HK-2 (cell line): ENCODE measurements around the gene IL21R.

Experiments used
- DNase-seq: peaks from one replicate; pipeline ENCODE4 v3.0.0-alpha.2; 2018; ENCODE audit not compliant: unreplicated experiment

Gene IL21R

DNA sequence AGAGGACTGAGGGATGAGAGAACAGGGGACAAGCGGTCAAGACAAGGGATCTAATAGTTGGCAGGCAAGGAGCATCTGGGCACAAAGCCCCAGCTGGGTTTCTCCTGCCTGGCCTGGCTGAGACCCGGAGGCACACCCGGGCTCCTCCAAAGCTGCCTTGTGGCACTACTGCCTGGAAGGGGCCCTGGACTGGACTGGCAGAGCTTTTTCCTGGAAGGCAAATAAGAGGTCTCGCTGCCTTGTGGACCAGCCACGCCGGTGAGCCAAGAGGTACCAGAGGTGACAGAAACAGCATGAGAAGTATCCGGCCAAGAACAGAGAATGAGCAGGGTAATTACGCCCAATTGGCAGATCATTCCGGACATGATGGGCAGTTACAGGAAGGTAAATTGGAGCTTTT, 83.2 kb downstream of the IL21R start:
- DNase-seq, result no peak

DNA sequence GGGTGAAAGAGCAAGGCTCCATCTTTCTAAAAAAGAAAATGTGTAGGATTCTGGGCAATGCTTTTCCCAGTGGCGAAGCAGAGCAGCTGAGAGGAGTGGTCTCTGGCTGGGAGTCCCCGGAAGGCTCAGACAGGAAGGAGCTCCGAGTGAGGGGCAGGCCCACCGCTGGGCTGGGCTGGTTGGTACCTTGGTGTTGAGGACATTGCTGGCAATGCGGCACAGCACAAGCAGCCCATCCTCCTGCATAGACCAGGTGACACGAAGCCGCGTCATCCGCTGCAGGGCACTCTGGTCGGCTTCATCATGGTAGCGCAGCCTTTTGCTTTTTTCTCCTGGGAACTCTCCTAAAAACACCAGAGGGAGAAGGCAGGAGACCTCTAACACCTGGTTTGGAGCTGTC, 83.8 kb downstream of the IL21R start:
- no peak for DNase-seq

DNA sequence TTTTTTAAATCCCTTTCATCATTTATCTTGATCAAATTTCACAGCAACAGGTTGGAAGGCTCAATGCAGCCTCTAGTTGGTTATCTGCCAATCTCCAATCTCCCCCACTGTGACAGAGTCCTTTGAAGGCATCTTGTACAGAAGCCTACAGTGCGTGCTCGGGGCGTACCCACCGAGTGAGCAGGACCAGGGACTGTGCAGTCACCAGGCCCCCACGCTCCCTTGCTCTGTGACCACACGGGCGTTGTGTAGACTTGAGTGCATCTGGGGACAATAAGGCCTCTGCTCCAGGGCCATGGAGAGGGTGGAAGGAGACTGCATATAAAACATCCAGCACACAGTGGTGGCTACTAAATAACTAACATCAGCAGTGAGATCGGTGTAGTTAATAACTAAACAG, 84.4 kb downstream of the IL21R start:
- no peak for DNase-seq

DNA sequence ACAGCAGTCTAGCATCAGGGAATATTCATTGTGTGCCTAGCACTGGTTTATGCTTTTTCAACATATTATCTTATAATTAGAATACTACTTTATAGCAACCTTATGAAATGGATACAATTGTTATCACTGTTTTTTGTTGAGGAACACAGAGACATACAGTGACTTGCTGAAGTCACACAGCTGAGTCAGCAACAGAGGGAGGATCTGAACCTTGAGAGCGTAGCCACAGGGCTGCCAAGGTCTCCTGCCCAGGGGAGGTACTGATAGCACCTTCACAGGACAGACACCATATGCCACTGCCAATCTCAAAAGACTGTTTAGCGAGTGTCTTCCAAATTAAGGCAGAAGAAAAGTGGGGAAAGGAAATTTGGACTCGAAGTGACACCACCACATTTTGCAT, 84.8 kb downstream of the IL21R start:
- DNase-seq, result no peak

DNA sequence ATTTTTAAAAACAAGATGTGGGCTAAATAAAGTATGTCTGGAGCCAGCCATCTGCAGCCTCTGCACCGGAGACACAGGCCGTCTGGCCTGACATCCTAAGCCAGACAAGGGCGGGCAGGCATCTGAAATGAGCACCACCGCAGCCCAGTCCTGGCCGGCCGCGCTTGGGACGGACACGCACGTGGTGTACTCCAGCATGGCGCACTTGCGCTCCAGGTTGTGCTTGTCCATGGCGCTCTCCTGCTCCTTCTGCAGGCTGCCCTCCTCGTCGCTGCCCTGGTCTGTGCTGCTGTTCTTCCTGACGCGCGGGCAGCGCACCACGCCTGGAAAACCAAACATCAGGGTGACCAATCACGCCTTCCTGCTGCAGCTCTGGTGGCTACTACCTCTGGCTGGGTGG, 87.4 kb downstream of the IL21R start:
- no peak for DNase-seq

DNA sequence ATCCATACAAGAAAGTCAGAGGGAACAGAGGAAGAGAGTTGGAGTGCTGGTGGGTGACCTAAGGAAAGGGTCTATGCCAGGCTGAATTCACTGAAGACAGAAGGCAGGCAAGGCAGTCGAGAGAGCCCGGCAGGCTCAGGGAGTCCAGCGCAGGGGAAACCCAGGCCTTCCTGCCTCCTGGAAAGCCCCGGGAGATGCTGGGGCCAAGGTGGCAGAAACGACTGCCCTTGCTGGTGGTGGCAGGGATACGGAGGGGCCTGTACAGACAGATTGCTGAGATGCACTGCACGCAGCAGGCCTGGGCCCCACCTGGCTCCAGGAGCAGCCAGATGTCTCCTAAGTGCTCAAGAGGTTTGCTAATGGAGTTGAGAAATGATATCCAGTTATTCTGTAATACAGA, 87.9 kb downstream of the IL21R start:
- DNase-seq, result no peak

DNA sequence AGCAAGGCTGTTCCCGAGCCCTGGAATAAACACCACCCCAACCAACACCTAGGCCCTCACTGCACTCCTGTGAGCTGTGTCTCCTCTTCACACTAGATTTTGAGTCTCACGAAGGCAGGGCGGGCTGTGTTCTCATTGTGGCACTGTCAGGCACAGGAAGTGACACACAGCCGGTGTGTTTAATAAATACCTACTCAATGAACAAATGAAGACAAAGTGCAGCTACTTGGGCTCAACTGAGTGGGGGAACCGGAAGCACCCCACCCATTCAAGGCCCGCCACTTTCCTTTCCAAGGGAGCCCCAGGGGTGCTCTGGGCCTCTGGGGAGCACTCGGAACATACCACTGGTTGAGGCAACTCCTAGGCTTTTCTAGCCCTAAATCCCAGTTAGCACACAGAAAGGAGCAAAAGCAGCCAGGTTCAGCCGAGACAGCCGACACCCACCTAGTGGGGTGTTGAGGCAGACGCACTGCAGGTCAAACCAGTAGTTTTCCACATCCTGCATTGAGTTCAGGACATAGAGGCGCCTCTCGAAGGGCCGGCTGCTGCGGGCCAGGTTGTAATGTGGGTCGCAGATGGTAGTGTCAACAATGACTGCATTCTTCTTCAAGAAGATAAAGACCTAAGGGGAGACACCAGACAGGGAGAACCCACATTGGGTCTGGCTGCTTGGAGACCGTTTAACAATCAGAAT, 90.1 kb downstream of the IL21R start:
- DNase-seq, result no peak

DNA sequence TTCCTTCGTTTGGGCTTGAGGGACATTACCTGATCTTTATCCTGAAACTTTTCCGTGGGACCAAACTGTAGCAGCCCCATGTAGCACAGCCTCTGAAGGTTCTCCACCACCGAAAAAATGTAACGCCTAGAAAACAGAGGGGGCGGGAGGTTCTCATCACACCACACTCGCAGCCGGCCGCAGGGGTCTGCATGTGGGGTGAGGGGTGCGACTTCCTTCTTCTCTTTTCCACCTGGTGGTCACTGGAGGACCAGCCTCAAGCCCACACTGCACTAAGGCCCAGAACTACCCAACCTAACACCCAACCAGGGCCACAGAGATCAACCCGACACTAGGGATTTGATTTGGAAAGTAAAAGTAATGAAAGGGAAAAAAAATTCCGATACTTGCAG, 90.6 kb downstream of the IL21R start:
- no peak for DNase-seq

DNA sequence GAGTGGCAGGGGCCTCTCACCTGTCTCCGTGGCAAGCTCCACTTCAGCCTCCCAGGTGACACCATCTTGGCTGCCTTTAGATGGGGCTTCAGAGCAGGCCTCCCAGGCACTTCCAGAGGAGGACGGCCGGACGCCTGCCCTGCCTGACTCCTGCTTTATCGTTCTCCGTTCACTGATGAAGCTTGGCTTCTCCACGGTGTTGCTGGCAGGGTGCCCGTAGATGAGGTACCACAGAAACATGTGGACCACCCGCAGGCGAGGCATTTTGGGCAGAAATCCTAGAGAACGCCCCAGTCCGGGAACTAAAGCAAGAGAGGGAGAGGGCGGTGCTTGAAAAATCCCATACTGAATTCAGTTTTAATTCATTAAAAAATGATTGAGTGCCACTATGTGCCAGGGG, 93.2 kb downstream of the IL21R start:
- DNase-seq, result no peak

DNA sequence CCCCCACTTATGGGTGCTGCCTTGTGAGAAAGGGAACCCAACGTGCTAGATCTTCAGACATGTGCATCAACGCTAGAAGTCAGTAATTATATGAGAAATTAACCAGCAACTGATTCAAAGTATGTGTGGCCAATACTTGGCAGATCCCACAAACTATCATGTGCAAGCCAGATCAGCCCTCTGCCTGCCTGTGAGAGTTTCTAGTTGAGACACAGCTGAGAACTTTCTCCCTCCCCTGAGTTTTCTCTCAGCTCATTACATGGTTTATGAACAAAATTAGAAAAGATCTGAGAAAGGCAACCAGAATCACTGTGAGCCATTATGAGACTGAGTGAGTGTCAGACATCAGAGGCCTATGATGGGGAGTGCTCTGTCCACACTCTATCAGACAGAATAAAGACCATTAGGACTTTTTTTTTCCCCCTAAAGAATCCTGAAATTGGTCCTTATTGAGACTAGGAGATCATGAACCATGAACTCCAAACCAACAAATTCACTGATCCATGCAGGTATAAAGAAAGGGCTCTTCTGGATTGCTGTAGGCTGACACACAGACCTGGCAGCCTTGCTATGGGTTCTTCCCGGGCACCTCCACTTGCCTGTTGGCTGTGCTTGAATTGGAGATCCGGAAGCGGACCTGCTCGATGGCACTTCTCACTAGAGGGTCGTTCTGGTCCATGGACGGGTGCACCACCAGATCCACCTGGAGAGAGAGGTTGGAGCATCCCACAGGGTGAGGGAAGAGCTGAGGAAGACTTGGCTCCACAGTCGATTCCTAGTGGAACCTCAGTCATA, 96.3 kb downstream of the IL21R start:
- no peak for DNase-seq

DNA sequence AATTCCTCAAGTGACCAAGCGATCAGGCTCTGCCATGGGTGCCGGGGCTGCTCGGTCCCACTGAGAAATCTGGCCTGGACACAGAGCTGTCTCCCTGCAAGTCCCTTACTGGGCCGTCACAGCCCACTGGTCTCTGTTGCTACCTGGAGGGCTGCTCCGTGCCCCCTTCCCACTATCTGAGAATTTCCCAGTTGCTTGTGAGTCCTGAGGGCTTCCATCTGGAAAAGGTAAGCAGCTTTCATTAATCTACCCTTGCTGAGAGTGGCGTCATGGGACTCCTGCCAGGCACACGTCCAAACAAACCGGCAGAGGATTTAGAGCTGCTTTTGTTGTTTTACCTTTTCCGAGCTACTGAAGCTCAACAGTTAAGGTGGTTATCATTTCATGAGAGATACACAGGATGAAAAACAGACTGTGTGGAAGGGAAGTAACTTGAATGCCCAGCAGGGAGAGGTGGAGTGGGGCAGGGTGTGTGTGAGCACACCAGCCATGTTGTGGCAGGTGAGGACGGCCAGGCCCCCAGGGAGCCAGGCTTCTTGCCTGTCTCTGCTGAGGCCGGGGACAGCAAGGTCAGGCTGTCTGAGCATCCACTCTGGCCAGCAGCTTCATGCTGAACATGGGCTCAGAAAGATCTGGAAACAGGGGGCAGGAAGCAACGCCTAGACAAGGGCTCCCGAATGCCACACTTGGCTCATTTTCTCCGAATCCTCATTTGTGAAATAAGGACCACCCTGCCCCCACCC, 97.1 kb downstream of the IL21R start:
- no peak for DNase-seq

DNA sequence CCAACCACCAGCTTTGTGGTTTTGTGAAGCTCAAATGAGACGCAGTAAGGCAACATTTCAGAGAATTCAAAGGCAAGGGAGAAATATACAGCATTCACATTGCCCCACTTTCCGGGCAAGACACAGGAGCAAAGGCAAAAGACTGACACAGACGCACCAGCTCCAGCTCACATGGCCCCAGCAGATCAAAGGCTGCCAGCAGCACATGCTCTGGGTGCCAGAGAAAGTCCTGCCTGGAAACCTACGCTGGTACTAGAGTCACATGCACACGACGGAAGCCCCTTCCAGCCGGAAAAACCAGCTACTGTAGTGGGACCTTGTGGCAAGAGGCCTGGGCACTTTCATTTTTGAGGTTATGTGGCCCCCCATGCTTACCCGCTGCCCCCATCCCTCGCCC, 97.7 kb downstream of the IL21R start:
- no peak for DNase-seq

DNA sequence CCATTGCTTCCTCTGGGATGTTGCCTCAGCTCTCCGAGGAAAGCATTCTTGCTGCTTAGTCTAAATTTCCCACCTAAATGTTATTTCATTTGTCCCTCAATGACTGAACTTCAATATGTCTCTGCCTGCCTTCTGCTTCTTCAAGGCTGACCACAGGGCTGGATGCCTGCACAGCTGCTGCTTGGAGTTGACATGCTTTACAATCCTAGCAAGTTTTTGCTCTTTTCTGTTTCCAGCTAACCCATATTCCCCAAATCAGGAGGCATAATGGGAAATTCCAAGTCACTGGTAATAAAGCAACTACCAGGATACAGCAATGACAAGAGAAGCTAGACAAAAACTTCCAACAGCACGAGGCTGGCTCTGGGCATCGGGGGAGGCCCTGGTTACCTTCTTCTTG, 98.8 kb downstream of the IL21R start:
- no peak for DNase-seq
